ENCODE data around the gene CLCA2.

CLCA2 gene

DNA sequence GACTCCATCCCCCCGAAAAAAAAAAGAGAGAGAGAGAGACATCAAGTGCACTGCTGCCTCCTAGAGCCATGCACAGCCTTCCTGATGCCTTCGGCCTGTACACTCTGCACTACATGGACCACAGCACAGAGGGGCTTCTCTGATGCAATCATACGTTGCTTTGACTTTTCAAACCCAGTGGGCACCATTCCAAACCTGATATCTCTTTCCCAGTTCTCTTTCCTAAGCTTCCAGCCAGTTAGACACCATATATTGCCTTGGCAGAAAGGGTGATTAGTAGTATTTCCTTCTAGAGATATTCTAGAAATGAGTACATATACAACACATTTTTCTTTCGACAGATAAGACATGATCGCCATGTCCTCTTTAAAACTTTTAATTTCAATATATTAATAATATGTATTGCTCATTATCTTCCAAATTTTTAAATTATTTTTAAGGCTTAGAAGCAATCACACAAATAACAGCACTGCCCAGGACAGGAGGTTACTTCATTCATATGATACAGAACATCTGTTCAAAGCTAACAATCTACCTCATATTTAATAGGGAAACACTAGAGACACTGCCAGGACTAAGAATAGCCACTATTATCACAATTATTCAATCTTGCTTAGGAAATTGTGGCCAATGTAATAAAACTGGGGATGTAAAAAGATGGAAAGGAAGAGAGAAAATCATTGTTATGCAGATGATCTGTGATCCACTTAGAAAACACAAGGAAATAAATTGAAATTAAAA, 54.6 kb downstream of the CLCA2 start:
- no peak for DNase-seq

DNA sequence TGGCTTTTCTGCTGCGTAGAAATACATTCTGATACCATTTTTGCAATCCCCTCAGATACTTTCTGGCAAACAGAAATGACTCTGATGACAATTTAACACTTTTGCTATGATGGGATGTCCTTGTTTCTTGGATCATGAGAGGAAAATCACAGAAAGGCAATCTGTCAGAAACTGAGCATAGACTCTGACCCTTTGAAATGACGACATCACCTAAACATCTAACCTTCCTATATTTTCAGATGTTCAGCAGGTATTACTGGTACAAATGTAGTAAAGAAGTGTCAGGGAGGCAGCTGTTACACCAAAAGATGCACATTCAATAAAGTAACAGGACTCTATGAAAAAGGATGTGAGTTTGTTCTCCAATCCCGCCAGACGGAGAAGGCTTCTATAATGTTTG, 58.0 kb downstream of the CLCA2 start:
- no peak for DNase-seq

DNA sequence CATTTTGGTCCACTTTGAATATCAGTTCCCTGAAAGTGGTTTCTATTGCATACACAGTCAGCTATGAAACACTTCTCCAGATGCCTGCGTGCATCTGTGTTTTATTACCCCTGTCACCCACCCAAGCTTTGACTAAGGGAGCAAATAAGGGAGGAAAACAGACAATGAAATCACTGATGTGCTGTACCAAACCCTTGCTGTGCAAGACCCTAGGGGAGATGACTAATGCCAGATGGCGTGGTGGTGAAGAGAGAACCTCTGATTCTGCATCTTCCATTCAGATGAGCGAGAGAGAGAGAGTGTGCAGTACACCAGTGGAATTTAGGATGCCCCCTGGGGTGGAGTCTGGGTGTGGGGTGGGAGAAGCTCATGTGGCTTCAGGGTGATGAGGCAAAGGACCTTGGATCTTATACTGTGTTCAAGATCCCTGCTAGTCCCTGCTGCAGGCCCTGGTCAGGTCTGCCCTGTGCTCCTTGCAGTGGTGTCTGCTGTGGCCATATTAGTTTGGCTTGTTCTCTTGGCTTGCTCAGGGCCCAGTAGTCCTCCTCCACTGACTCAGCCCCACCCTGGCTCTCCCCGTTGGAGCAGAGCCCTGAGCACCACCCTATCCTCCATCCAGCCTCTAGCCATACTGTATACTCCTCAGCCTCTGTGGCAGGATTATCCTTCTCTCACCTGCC, 63.3 kb downstream of the CLCA2 start:
- DNase-seq, result no peak

DNA sequence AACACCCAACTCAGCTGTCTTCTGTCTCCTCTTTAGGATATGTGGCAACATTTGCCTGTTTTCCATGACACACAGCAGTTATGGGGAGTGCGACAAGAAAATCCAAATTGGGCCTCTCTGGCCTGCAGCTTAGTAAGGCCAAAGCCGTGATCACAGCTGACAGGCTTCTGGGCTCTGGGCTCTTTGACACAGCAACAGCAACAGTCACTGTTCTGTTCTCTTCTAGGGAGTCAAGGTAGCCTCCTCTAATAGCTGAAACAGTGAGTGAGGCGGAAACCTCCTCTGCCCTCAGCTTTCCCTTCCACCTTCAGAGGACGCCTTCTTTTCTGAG, 63.8 kb downstream of the CLCA2 start:
- DNase-seq, result no peak

DNA sequence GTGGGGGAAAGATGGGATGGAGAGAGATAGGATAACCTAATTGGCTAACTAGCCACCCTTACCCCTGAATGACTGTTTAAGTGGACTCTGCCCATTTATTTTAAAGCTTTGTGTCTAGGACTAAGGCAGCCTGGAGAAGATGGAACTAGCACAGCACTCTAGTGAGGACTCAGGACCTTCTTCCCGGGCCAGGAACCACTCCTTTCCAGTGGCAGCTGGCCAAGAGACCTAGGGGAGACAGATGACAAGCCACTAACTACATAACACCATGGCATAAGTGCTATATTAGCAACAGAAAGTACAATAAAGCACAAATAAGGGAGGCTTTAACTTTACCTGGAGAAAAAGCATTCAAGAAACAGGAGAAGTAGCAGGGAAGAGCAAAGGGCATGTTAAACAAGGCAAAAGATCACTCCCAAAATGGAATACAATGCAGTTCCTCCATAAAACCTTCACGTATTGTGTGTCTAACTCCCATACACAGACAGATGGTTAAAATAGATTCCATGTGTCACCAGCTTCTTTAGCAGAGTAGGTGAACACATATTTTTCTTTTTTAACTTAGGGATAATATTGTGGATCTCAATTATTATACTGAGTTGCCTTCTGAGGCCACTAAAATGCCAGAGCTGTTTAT, 65.4 kb downstream of the CLCA2 start:
- no peak for DNase-seq

DNA sequence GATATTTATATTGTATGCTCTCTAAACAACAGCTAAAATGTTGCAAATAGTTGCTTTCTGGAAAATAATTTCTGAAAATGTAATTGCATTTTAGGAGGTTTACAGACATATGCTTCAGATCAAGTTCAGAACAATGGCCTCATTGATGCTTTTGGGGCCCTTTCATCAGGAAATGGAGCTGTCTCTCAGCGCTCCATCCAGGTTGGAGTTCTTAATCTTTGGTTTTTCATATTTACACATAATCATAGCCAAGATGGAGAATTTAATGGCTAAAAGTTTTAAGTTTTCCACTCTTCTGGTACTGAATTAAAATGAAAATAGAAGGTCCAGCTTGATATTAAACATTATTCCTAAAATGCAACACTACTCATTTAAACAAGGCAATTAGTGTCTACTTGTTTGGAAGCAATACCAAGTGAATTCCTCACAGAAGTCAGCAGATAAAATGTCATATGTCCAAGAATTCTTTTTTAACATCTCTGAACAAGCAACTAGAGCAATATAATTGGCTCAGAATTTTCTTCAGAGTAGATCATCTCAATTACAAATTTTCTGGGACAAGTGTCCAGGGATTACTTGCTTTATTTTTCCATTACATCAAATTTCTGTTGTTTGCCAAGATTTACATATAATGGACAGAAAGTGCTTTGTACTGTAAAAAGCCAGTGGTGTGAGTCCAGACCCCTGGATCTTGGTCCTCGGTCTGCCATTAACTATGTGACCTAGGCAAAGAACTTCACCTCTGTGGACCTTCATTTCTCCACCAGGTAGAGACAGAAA, 67.4 kb downstream of the CLCA2 start:
- DNase-seq, result no peak

DNA sequence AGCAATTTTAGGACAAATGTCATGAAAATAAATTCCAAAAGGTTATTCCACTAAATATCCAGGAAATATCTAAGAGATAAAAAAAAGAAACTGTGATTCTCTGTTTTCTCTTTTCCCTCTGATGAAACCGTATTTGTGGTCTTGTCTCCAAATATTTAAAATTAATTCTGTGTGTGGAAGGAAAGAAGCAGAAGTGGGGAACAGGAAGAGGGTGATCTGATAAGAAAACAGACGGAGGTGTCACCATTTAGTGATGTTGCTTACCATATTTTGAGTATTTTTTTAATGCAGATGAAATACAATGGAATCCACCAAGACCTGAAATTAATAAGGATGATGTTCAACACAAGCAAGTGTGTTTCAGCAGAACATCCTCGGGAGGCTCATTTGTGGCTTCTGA, 74.3 kb downstream of the CLCA2 start:
- DNase-seq, result no peak

DNA sequence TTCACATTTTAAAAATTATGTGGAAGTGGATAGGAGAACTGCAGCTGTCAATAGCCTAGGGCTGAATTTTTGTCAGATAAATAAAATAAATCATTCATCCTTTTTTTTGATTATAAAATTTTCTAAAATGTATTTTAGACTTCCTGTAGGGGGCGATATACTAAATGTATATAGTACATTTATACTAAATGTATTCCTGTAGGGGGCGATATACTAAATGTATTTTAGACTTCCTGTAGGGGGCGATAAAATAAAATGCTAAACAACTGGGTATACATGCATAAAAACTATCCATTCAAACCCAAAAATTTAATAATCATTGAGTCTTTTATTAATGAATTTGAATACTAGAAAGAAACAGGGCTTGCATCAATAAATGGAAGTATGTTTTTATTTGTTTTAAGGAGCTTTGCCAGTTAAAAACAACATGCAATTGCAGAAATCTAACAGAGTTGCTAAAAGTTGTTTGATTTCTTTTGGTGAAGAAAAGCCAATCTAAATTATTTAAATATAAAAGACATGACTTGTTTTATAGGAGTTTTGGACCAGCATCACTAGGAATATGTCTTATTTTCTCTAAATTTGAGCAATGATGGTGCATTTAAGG, 76.1 kb downstream of the CLCA2 start:
- DNase-seq, result no peak

DNA sequence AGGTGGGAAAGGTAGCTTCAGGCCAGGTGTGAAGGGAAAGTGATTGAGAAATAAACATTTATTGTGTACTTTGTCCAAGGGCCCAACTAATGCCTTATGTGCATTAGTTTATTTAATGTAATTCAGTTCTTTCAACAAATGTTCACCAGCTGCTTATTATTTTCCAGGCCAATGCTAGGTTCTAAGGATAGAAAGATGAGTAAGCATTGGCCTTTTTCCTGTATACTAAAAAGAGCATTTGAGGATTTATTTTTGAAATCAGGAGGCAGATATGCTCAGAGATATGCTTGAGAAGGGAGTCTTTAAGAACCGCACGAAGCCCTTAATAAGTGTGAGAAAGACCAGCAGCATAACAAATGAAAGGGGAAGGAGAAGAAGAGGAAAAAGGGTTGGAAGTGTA, 76.7 kb downstream of the CLCA2 start:
- DNase-seq, result no peak

DNA sequence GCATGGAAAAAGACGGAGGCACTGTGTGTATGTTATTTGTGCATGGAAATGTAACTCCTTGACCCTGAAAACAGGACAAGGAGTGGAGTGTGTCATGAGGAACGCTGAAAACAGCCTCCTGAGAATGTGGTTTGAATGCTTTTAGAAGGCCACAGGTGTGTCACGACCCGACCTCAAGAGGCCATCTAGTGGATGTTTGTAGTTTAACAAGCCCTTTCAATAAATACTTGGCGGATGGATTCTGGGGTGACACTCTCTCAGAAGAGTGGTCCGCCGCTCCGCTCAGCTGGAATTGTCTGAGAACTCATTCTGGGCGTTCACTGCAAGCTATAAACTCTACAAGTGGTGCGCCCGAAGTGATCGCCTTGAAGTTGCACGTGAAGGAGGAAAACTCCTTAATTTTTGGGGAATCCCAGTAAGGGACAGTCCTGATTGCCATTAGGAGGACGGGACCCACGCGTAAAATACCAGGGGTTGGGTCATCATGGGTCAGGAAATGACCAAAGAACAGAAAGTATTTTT, 78.2 kb downstream of the CLCA2 start:
- peak; percentile 37 to 48 for DNase-seq

DNA sequence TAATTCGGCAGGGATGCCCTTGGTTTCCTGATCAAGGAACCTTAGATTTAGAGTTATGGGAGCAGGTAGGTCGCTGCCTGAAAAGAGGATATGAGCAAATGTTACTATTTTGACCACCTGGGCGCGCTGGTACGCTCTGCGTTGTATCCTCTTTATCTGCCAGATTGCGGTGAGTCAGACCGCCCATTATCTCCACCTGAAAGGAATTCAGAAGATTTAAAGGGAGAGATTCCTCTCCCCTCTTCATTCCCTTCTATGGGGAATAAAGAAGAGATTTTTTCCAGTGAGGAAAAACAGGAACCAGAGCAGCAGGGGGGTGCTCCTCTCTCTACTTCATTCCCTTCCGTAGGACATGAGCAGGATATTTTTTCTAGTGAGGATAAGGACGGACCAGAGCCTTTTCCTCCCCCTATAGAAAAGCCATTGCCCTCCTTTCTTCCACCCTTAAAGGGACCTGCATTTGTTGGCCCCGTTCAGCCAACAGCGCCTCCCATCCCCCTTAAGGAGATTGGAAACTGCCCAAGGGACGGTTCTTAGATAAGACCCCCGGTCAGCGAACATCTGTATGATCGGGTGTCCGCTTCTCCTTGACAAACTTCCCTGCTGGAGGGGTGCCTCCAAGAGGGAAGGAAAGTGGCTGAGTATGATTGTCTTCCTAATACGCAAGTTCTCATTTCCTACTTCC, 78.9 kb downstream of the CLCA2 start:
- no peak for DNase-seq

DNA sequence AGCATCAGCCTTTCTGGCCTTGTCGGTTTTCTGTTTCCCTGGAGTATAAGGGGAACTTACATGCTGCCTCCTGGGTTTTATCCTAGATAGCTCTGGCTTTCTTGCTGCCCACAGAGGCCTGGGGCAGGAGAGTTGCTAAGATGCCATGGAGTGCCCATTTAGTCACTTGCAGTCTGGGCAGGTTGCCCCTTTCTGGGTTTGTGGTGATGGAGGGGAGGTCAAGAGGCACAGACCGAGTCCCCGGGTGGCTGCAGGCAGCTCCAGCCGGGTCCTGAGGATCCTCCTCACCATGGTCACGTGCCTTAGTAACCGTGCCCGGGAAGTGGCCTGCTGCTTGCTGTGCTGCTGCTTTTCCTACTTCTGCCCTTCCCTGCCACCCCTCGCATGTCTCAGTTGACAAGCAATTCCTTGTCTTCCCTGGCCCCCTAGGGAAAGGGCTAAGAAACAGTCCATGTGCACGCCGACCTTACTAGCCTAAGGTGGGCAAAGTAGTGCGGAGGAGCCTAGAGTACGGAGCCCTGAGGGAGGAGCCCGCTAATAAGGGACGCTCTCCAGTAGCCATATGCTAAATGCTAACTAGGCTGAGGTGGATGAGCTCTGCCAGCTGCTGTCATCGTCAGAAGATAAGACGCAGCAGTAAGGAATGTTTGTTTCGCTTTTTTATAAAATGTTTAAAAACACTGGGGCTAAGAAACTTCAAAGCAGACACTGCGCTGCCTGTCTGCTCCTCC, 79.6 kb downstream of the CLCA2 start:
- DNase-seq, result no peak

DNA sequence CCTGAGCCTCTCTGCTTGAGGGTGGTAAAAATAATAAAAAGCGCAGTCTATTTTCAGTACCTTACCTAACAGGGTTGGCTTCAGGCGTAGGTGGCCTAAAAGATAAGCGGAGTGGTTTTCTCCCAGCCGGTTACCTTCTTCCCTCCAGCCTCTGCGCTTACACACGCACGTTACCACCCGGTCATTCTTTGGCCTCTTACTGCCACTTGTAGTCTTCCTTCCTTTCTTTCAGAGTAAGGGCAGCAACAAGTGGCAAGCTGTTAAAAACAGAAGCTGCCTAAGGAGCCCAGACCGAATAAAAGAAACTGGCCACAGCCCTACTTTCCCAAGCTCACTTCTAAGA, 80.1 kb downstream of the CLCA2 start:
- DNase-seq, result no peak

DNA sequence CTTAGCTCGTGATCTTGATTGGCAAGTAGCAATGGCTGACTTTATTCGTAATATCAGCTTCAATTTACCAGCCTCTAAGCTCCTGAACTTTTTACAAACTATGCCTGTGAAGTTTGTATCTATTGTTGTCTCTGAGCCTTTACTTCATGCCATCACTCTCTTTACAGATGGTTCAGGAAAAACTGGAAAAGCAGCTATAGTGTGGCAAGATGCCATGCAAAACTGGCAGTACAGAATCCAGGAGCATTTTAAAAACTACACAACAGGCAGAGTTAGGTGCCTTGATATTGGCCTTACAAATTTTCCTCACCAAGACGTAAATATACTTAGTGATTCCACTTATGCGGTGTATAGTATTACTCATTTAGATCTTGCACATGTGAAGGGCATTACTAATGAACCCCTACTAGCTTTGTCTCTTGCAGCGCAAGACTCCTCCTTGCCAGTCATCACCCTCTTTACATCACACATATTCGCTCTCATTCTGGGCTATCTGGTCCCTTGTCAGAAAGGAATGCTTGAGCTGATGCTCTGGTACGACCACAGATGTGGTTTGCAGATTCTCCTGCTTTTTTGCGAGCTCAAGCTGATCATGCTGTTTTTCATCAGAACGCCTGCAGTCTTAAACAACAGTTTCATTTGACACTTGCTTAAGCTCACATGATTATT, 81.1 kb downstream of the CLCA2 start:
- no peak for DNase-seq

DNA sequence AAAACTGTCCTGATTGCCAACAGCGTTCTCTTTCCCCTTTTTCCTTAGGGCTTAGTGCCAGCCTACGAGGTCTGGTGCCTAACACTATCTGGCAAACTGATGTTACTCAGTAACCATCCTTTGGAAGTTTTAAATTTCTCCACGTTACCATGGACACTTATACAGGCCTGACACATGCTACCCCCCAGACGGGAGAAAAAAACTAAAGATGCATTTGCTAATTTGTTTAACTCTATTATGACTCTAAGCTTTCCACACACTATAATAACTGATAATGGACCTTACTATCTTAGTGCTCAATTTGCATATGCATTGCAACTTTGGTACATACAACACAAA, 81.6 kb downstream of the CLCA2 start:
- DNase-seq, result no peak
